Liver (tissue), 3 donors: Measurements from ENCODE around the gene HSPG2.

Experiments
- CTCF ChIP-seq: fragments of 150-350 bp; IDR thresholded peaks from 2 replicates; pipeline ENCODE4 v1.5.1; 2017; ENCODE audit warnings: improper control_type of control experiment, low read depth, low read length; ENCODE audit not compliant: missing input control
- EGR1 ChIP-seq, 2 donors: IDR thresholded peaks; 2 replicates each; pipeline ENCODE4 v1.6.1; 2016 to 2018; ENCODE audit warnings: antibody characterized with exemption in 2 of 2, low read depth in 2 of 2
- GABPA ChIP-seq, 2 donors: IDR thresholded peaks in 1 of 2; conservative IDR thresholded peaks in 1 of 2; 2 replicates each; pipeline ENCODE4 v1.6.1; 2016; ENCODE audit warnings: antibody characterized with exemption in 2 of 2, mild to moderate bottlenecking in 1 of 2, moderate library complexity in 1 of 2
- JUND ChIP-seq, 2 donors: IDR thresholded peaks; 2 replicates each; pipeline ENCODE4 v1.6.1; 2016; ENCODE audit warnings: antibody characterized with exemption in 2 of 2
- MAX ChIP-seq: IDR thresholded peaks from 2 replicates; pipeline ENCODE4 v1.6.1; 2016; ENCODE audit warnings: antibody characterized with exemption
- RAD21 ChIP-seq, 2 donors: IDR thresholded peaks; 2 replicates each; pipeline ENCODE4 v1.6.1; 2016; ENCODE audit warnings: antibody characterized with exemption in 2 of 2, mild to moderate bottlenecking in 2 of 2
- RXRA ChIP-seq, 2 donors: IDR thresholded peaks; 2 replicates each; pipeline ENCODE4 v1.6.1; 2017 to 2018; ENCODE audit warnings: antibody characterized with exemption in 2 of 2, mild to moderate bottlenecking in 1 of 2
- SP1 ChIP-seq: IDR thresholded peaks from 2 replicates; pipeline ENCODE4 v1.6.1; 2018; ENCODE audit warnings: antibody characterized with exemption, mild to moderate bottlenecking
- TAF1 ChIP-seq: conservative IDR thresholded peaks from 2 replicates; pipeline ENCODE4 v1.6.1; 2016; ENCODE audit warnings: antibody characterized with exemption, mild to moderate bottlenecking
- YY1 ChIP-seq: IDR thresholded peaks from 2 replicates; pipeline ENCODE4 v1.6.1; 2016; ENCODE audit warnings: antibody characterized with exemption, mild to moderate bottlenecking
- ZBTB33 ChIP-seq: IDR thresholded peaks from 2 replicates; pipeline ENCODE4 v1.6.1; 2016; ENCODE audit warnings: antibody characterized with exemption
- TF ChIP-seq, protein P1 (sequence below): IDR thresholded peaks from 2 replicates; pipeline ENCODE4 v1.6.1; 2016; ENCODE audit warnings: antibody characterized with exemption, mild to moderate bottlenecking
- donor health status: healthy.
- donor health status: healthy.

DNA sequence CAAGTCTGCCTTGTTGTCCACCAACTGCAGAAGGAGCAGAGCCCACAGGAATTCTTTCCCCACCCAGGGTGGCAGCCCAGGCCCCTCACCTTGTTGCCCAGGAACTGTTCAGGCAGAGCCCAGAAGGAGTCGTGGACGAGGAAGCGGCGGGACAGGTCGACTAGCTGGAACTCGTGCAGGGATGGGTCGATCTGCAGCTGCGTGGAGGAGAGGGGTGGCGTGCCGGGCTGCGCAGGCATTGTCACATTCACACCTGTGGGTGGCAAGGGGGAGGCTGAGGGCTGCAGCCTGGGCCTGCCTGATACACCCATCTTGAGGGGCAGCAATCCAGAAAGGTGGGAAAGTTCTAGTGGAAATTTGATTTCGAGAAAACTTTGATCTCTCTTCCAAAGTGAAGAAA, 55.9 kb downstream of the HSPG2 start:
- TF ChIP-seq CTCF (no peak), YY1 (no peak), TAF1 (no peak), JUND (IDR thresholded peaks at IDR 0.05) (no peak), ZBTB33 (no peak), EGR1 (IDR thresholded peaks at IDR 0.05; ENCODE audit: low read depth in 2 of 2) (no peak), MAX (no peak), RXRA (IDR thresholded peaks at IDR 0.05) (no peak), GABPA (IDR thresholded peaks at IDR 0.05 in 1 of 2, conservative IDR thresholded peaks at IDR 0.05 in 1 of 2) (no peak), RAD21 (IDR thresholded peaks at IDR 0.05) (no peak), SP1 (no peak)
- TF ChIP-seq, protein P1, sequence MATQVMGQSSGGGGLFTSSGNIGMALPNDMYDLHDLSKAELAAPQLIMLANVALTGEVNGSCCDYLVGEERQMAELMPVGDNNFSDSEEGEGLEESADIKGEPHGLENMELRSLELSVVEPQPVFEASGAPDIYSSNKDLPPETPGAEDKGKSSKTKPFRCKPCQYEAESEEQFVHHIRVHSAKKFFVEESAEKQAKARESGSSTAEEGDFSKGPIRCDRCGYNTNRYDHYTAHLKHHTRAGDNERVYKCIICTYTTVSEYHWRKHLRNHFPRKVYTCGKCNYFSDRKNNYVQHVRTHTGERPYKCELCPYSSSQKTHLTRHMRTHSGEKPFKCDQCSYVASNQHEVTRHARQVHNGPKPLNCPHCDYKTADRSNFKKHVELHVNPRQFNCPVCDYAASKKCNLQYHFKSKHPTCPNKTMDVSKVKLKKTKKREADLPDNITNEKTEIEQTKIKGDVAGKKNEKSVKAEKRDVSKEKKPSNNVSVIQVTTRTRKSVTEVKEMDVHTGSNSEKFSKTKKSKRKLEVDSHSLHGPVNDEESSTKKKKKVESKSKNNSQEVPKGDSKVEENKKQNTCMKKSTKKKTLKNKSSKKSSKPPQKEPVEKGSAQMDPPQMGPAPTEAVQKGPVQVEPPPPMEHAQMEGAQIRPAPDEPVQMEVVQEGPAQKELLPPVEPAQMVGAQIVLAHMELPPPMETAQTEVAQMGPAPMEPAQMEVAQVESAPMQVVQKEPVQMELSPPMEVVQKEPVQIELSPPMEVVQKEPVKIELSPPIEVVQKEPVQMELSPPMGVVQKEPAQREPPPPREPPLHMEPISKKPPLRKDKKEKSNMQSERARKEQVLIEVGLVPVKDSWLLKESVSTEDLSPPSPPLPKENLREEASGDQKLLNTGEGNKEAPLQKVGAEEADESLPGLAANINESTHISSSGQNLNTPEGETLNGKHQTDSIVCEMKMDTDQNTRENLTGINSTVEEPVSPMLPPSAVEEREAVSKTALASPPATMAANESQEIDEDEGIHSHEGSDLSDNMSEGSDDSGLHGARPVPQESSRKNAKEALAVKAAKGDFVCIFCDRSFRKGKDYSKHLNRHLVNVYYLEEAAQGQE, result no peak
